SW480 (cell line): Measurements from ENCODE around the gene PRRC2C.

Experiments
- DNase-seq: peaks from one replicate; pipeline ENCODE4 v3.0.0-alpha.2; 2016; ENCODE audit warnings: low spot score

The PRRC2C gene

DNA sequence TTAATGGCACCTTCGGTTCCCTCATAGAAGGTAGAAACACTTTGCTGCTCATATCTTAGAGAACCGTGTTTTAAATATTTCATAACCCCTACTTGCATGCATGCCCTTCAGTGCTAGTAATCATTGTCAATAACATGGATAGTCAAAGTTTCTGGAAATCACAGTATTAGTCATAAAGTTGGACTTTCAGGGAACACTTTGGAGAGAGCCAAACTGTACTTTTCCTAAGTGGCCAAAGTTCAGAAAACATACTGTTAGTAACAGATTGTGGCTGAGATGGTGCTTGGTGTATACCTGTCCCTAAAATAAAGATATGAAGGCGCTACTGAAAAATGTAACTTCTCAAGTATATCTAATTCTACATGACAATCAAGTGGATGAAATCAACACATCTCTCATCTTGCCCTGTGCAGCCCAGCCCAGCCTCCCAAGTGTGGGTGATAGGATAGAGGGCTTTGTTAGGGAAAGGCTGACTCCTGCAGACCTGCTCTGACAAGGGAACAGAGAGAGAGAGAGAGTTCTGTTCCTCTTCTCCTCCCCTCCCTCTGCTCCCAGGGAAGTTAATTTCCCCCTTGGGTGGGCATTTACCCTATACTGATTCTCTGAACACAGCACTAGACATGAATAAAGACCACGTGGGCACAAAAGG, 152.7 kb downstream of the PRRC2C start:
- no peak for DNase-seq

DNA sequence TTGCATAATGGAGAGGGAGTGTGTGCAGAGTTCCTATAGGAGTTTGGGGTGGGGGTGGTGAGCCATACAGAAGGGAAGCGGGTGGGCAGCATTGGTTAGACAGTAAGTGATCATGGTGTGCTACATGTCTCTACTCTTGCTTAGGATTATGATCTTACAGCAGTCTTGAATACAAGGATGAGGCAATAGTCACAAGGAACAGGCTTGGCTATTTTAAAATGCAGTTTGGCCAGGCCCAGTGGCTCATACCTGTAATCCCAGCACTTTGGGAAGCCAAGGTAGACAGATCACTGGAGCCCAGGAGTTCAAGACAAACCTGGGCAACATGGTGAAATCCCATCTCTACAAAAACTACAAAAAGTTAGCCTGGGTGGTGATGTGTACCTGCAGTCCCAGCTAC, 154.9 kb downstream of the PRRC2C start:
- no peak for DNase-seq

DNA sequence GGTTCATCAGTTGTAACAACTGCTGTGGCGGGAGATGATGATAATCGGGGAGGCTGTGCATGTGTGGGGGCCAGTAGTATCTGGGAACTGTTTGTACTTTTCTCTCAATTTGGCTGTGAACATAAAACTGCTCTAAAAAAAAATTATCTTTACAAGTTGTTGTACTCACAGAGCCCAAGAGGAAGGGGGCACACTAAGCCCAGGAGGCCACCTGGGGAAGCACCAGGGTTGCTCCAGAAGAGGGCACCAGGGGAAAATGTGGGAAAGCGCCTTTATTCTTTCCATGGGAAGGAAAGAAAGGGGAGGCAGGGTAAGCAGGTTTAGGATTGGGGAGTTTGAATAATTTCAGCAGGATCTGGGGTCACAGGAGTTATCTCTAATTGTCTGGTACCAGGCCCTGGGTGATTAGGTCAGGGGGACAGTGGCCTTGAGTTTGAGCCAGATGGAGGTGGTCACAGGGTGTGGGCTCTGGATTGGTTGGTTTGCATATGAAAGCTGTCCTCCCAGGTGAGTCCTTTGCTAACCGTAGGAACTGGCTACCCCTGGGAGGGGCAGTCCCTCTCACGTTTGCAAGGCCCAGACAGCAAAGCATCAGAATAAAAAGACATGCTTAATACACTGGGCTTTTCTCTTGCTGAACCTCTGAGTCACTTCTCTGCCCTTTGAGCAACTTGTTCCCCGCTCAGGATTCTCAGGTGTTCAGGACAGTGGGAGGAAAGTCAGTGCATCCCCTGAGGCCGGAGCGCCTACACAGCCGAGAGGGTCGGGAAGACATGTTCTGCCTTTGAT, 155.9 kb downstream of the PRRC2C start:
- no peak for DNase-seq

DNA sequence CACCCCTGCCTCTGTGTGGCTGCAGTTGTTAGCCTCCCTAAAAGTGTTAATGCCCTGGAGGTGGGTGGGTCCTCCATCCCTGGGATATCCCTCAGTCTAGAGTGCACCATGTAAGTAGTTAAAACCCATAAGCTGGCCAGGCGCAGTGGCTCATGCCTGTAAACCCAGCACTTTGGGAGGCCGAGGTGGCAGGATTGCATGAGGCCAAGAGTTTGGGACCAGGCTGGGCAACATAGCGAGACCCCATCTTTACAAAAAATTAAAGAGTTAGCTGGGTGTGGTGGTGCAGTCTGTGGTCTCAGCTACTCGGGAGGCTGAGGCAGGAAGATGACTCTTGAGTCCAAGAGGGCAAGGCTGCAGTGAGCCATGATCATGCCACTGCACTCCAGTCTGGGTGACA, 156.9 kb downstream of the PRRC2C start:
- no peak for DNase-seq
